NCI-H2081 (cell line): Measurements from ENCODE around the gene FRG2.
"Not testable (repeated sequence)": the region's sequence is repeated elsewhere in the genome, so short reads cannot be mapped to it uniquely, and the experiment has no call there.

Source experiments
- DNase-seq, 2 experiments: peaks; one replicate each; lab custom pipeline; 2025; lab: John Stamatoyannopoulos, UW

Gene FRG2

DNA sequence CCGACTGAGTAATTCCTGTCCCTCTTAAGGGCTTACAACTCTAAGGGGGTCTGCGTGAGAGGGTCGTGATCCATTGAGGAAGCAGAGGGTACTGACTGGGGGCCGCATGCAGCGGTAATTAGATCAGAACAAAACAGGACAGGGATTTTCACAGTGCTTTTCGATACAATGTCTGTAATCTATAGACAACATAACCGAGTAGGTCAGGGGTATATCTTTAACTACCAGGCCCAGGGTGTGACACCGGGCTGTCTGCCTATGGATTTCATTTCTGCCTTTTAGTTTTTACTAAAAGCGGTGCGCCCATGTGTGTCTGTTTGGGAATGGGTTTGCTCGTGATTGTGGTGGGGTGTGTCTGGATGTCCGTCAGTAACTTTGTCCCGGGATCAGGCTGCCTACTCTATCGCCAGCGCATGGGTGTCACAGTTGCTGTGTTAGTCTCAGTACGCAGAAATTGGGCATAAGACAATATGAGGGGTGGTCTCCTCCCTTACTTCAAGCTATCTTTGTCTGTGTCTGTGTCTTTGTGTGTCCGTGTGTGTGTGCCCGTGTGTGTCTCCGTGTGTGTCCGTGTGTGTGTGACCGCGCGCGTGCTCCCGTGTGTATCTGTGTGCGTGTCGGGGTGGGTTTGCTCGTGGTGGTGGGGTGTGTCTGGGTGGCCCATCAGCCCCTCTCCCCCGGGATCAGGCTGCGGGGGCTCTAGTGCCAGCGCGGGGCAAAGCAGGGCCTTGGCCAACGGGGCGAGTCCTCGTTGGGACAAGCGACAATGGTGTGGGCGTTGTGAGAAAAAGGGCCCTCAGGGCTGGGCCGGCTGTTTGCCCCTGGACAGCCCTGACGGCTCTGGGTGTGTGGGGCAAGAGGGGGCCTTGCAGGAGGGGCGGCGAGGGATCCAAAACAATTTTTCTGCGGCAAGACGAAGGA is 10.4 kb downstream of the FRG2 start:
- DNase-seq: no peak

DNA sequence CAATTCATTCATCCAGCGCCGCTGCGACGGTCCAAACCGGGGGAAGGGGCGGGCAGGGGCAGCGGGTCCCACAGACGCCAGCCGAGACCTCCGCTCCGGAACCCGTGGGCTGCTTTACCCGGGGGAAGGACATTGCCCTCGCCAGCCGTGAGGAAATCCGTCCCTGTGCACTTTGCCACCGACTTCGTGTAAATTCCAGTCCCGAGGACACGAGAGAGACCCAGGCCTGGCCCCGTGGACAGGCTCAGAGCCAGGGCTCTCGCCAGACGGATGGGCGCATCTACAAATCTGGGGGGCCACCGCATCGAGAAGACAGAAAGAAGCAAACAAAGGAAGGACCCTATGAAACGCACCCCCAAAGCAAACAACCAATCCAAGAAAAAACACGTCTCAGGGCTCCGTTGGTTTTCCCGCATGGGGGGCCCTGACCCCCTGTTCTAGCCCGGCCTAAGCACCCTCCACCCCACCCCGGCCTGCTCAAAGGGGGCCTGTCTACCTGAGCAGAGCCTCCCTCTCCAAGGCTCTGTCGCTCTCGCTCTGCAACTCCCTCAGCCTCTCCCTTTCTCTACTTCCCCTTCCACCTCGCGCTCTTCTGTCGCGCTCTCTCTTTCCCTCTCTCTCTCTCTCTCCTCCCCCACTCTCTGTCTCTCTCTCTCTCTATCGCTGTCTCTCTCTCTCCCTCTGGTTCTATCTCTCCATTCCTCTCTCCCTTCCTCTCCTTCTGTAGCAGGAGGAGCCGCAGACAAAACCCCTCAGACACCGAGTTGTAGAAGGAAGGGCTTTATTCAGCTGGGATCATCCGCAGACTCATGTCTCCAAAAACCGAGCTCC is 11.3 kb downstream of the FRG2 start:
- DNase-seq: no peak

DNA sequence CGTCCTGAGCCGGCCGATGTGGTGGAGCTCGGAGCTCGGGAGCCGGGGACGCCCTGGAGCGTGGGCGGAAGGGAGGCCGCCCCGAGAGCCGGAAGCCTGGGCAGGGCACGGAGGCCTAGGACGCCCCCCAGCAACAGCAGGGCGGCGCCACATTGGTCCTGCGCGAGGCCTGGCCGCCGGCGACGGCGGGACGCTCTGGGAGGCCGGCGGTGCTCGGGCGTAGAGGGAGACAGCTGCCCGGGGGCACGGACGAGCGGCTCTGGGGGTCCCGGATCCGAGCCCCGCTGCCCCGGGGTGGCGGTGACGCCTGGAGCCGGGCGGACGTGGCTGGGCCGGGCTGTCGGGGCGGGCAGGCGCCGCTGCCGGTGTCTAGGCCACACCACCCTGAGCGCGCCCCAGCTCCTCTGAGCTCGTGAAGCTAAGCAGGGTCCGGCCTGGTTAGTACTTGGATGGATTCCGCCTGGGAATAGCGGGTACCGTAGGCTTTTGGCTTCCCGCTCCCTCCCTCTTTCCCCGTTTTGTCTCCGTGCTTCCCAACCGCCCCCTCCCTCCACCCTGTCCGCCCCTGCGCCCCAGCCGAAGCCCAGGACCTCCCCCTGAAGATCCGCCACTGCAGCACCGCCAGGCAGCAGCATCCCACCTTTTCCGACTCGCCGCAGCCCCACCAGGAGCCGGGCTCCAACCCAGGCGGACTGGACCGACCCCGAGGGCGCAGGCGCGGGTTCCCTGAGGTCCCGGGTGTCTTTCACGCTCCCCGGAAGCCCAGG is 12.1 kb downstream of the FRG2 start:
- no peak for DNase-seq

DNA sequence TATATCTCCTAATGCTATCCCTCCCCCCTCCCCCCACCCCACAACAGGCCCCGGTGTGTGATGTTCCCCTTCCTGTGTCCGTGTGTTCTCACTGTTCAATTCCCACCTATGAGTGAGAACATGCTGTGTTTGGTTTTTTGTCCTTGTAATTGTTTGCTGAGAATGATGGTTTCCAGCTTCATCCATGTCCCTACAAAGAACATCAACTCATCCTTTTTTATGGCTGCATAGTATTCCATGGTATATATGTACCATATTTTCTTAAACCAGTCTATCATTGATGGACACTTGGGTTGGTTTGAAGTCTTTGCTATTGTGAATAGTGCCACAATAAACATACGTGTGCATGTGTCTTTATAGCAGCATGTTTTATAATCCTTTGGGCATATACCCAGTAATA is 37.1 kb downstream of the FRG2 start:
- not testable (repeated sequence) for DNase-seq

DNA sequence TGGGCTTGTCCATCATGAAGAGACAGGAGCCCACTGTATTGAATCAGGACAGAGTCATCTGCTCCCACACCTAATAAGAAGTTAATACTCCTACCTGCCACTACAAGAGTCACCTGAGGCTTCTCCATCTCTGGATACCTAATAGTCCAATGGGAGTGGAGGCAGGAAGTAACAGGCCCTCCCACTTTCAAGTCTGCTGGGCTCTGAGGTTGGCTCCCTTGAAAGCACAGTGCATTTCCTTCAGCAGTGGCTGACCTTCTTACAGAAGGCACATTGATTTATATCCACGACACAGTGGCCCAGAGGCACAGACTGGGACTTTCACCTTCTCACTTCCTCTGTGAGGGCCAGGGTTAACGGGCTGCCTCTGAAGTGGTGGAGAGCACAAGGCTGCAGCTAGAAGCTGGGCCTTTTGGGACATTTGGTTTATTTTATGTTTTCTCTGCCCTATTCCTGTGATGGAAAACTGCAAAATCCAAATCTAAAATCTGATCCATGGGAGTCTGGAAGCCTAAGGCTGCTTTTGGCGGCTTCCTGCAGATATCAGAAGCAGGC is 38.1 kb downstream of the FRG2 start:
- DNase-seq: no peak

DNA sequence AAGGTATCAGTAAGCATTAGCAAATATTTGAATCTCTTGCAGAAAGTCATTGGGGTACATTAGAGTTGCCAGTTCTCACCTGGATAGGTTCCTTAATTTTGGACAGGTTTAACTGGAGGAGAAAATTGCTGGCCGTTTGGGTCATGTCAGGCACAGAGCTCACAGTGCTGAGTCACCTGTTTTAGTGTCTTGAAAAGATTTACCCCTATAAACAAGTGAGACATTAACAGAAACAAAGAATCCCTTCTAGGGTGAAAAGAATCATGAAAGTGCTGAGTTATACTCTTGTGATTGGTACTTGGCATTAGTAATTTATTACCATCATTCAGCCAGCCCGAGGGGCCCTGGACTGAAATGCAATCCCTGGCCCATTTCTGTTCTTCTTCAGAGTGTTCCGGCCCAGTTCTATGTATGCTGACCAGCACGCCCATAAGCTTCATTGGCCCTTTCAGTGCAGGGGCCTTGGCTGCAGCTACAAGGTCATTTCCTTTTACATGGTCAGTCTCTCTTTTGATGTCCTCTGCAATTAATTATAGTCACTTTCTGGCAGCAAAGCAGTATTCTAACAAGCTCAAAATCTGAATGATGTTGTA is 41.3 kb downstream of the FRG2 start:
- DNase-seq: not testable (repeated sequence)

DNA sequence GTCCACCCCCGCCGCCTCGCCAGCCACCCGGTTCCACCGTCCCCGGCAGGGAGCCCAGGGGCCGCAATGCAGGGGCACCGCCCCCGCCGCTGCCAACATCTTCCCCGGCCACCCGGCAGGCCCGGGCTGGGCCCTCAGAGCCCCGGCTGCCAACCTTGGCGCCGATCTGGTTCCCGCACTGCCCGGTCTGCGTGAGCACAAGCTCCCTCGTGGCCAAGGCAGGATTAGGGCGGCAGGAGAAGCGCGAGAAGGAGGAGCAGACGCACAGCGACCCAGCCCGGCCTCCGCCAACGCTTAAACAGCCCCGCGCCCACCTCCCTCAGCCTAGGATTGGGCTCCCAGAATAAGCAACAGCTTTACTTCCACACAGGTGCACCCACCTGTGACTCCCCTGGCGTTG is 42.4 kb downstream of the FRG2 start:
- DNase-seq: not testable (repeated sequence)

DNA sequence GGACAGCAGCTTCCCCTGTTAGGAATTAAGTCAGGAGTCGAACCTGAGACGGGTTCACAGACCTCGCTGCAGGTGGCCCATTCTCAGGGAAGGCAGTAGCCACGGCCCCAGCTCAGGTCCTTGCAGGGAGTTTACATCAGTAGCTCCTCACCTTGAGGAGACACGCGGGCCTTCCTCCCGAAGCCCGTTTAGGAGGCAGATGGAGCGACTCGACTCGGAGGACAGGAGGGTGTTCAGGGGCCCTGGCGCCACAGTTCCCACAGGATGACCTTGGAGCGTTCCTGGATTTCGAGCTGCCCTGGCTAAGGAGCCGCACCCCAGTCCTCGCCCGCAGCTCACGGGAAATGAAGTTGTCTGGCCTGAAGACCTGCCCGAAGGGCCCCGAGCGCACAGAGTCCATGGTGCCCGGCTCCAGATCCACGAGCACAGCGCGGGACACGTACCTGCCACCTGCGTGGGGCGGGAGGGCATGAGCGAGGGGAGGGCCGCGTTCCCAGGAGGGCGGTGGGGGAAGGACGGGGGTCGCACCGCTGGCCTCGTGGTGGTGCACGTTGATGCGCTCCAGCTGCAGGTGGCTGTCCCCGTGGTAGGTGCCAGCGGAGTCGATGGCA is 43.0 kb downstream of the FRG2 start:
- not testable (repeated sequence) for DNase-seq

DNA sequence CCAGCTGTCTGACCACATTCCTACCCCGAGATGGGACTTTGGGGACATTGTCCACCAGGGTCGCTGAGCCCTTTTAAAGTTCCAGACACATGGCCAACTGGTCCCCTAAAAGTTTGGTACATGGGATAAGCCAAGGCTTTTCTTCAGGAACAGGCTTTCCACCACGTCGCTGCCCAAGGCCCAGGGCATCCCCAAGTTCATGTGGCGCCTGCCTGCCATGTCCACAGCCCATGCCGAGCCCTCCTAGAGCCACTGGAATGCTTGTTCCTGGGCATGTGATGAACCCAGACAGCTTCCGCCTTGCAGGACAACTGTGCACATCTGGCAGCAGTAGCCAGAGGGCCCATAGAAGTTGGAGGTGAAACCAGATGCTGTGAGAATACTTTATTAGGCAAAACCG is 45.1 kb downstream of the FRG2 start:
- no peak for DNase-seq

DNA sequence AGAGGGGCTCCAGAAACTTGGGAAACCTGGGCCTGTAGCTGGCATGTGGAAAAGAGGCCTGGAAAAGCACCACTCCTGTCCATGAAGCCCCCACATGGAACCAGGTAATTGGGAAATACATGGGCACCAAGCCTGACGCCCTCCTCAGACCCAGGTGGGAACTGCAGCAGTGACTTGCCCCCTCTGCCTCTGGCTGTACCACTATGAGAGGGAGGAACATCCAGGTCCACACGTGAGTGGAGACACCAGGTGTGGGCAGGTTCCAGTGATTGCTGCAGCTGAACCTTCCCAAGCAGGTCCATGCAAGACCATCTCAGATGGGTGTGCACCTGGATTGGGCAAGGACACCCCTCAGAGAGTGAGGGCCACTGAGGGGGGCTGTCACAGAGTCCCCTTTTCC is 46.8 kb downstream of the FRG2 start:
- not testable (repeated sequence) for DNase-seq

DNA sequence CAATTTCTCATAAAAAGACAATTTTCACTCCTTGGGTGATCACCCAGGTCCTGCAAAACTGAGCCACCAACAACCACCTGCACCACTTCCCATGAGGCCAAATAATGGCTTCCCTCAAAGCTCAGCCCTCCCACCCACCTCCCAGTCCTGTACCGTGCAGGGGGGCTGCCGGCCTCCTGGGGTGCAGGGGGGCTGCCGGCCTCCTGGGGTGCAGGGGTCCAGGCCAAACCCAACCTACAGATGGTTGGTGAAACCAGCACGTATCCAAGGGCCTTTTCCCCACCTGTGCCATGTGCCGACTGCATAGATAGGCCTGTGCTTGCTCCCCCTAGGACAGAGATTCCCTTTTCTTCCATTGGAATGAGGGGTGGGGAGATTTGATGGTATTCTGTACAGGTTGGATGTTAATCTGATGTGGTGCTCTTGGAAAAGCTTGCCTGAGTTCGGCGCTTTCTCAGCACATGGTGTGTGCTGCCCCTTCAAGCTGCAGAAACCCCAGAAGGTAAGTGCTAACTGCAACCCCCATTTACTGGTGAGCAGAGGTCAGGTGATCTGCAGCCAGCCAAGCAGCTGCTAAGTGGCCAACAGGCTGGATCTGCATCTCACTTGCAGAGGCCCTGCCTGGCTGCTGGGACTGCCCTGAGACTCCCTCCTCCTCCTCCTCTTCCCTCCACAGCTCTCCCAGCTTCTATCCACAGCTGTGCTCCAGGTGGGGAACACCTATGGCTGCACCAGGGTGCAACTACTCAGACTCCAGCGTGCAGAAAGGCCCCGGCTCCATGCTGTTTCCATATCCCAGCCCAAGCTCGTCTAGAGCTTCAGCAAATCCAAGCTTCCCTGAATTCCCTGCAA is 47.6 kb downstream of the FRG2 start:
- no peak for DNase-seq
